Stimulated activated CD8-positive, alpha-beta memory T cell treated with anti-CD3 and anti-CD28 coated beads, Interleukin-12 subunit alpha, Interleukin-12 subunit beta, amount 100 ng/mL, for 24 hours (primary cell): Measurements from ENCODE around the gene HCRTR1.

ENCODE experiments used
- DNase-seq: peaks from one replicate; pipeline ENCODE4 v3.0.0-alpha.2; 2020; ENCODE audit errors: extremely low read depth

Gene HCRTR1

DNA sequence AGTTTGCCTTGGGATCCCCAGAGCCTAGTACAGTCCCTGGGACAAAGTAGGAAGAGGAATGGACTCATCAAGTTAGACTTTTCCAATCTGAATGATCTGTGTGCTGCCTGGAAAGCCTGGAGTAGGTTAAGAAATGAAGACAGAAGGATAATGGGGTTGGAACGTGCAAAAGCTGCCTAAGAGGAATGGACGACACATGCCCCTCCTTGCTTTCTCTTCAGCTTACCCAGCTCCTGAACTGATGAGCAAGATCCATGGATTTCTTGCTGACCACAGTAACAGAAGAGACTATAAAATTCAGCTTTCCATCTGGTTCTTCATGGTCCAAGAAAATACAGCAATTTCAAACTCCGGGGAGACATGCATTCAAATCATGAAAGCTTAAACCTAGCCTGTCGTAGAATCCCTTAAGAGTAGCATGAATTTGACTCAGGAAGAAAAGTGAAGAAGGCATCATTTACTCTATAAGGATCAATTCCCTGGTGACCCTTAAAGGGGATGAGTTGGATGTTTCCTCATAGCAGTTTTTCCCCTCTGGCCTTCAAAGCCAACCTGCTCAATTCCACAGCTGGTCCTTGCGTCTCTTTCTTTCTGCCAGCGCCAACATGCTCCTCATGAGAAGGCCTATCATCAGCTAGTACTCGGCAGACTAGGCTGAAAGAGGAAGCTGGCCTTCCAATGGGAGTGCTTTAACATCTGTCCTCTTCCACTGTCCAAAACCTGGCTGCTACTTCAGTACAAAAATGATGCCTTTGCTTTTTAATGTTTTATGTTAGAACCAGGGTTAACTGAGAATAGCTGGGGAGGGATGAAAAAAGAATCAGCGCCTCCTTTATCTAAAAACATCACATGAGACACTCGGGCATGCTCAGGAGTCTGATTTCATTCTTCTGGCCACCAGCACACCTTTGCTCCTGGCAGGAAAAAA lies 32.9 kb downstream of the HCRTR1 start:
- no peak for DNase-seq

DNA sequence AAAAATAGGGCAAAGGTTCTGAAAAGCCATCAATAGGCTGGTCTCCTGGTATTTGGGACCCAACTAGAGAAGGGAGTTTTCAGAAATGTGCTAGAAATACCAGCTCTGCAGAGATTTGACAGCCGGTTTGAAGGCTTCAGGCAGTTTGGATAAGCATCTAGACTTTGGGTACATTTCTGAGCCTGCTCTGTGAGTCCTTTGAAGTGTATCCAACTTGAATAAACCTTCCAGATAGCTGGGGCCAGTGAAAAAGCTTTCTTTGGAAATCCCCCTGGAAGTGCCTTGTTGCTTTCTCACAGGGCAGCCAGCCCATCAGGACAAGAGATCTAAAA lies 33.6 kb downstream of the HCRTR1 start:
- DNase-seq, result no peak

GRCh38 chr1:31651766-31652165 lies 34.3 kb downstream of the HCRTR1 start:
- no peak for DNase-seq

GRCh38 chr1:31652891-31653499 lies 35.5 kb downstream of the HCRTR1 start:
- DNase-seq, result no peak

GRCh38 chr1:31653717-31654473 lies 36.4 kb downstream of the HCRTR1 start:
- no peak for DNase-seq

GRCh38 chr1:31654474-31654776 lies 36.9 kb downstream of the HCRTR1 start:
- DNase-seq, result no peak

DNA sequence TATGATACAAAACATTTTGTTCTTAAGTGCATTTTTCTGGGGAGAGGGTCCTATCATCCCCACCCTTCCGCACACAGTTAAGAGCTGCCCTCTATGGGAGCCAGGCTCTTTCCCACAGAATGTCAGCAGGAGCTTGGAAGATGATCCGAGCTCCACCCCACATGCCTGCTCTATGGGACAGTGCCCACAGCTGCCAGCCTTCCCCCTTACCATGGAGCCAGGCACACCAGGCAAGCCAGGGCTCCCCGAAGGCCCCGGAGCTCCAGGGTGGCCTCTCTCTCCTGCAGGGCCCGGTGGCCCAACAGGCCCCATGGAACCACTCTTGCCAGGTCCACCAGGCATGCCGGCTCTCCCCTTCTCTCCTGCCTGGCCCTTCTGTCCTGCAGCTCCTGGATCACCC lies 37.6 kb downstream of the HCRTR1 start:
- no peak for DNase-seq

GRCh38 chr1:31655756-31656155 lies 38.3 kb downstream of the HCRTR1 start:
- DNase-seq, result no peak

DNA sequence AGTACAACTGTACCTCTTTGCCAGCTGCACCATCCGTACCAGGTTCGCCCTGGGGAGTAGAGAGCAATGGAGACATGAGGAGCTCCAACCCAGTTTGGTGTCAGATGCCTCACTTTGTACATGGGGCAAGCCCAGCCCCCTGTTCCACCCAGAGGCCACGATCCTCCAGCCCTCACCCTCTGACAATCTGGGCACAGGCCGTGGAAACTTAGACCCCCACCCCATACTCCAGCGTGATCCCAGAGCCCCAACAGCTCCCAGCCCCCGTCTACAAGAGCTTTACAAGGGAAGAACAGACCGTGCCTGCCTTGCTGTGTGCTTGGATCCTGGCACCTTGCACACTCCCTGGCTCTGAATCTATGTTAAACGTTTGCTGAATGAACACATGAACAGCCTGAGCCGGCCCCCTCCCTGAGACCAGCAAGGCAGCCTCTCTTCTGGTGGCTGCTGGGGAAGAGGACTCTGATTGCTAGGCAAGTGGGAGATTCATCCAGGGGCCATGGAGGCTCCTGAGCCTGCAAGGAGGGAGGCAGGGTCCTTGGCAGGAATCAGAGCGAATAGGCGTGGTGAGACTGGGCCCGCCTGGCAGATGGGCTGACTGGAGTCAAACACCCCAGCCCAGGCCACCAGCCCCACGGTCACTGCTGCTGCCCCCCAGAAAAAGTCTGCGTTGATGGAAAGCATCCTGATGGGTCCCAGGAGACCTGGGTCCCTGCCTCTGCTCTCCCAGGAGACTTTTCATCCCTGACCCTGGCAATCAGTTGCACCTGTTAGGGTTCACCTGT lies 39.7 kb downstream of the HCRTR1 start:
- no peak for DNase-seq

DNA sequence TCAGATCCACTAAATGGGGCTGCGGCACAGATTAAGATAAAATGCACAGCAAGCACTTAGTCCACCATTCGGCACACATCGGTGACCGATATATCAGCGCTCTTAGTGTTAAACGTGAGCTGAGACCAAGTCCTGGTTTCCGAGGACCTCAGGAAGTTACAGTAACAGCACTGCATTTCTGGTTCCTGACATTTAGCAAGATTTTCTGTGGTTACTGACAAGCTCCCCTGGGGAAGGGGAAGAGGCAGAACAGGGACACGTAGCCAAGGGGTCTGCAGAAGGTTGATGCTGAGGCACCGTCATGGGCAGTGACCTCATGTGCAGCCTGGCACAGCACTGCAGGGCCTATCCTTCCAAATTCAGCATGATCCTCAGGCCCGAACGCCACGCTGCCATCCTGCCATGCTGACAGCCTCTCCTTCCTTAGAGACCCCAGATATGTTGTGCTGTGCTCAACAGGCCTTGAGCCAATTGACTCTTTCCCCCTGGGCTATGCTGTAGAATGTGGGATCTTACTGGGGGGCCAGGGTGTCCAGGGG lies 40.6 kb downstream of the HCRTR1 start:
- no peak for DNase-seq

GRCh38 chr1:31658721-31659120 lies 41.2 kb downstream of the HCRTR1 start:
- no peak for DNase-seq

DNA sequence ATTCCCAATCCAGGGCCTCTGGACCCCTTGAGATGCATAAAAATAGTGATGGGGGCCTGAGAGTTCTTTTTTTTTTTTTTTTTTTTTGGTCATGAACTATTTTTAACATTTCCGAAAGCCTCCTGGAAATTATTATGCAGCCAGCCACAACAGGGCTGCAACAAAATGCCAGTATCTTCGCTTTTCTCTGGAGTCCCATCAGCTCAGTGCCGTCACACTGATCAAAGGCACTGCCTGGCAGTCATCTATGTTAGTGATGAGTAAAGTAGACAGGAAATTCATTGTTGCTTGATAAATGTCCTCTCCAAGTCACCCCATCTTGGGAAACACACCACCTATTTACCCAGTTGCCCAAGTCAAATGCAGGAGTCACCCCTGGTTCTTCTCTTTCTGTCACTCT lies 42.4 kb downstream of the HCRTR1 start:
- no peak for DNase-seq

- DNase-seq, result no peak
Observed at GRCh38 chr1:31660871-31661455, 43.5 kb downstream of the HCRTR1 start.

DNA sequence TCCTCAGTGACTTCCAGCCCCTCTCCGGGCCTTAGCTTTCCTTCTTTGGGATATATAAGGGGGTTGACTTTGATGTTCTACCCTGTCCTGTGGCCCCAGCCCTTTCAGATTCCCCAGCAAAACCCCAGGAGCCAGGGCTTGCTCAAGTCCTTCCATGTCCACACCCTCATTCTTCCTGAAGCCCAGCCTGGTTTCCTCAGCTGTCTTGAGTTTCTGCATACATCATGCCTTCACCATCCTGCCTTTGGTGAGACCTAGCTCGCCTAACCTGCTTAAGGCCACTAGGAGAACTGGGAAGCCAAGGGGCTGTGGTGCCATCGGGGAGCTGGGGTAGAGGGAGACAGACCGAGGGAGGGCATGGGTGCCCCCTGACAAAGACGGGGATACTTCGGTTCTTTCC lies 44.4 kb downstream of the HCRTR1 start:
- DNase-seq, result no peak

GRCh38 chr1:31662463-31662862 lies 45.0 kb downstream of the HCRTR1 start:
- no peak for DNase-seq

GRCh38 chr1:31663622-31664452 lies 46.3 kb downstream of the HCRTR1 start:
- peak; percentile 14 for DNase-seq

- no peak for DNase-seq
Observed at GRCh38 chr1:31664528-31664927, 47.0 kb downstream of the HCRTR1 start.

- no peak for DNase-seq
Observed at GRCh38 chr1:31665234-31665878, 47.9 kb downstream of the HCRTR1 start.

DNA sequence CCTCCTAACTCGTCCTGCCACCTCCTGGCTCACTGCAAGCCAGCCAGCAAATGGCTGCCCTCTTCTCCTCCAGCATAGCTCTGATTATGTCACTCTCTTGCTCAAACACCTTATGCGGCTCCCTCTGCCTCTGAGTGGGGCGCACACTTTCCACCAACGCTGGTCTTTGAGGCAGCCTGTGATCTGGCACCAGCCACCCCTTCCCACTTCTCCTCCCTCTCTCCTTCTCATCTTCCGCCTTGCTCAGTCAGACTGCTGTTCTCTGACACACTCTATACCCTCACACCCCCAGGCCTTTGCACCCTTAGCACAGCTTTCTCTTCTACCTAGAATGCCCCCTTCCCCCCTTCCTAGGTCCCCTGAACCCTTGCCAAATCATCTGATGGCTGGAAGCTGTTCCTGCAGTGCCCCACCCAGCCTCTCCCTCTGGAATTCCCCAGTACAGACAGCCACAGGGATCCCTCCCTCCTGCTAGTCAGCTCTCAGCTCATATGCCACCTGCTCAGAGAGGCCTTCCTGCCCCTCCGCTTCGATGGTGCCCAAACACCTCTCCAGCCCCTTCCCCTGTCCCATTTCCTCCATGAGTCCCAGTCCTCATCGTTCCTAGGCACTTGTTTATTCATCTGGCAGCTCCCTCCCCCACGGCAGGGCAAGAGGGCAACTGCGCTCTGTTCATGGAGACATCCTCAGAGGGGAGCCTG lies 48.9 kb downstream of the HCRTR1 start:
- DNase-seq, result no peak
